ENCODE results near the gene NACC2. TPM values are rescaled to one million over a fixed set of nuclear protein-coding genes. Genes with fewer than 3 reads are reported as not detected.

Gene NACC2
- total and polyA plus RNA-seq, 9 of the 15 experiments (the other 6 are each of a cell fraction or from before 2014, with no cell fraction given): 0.70 to 25.1 (median 5.6) TPM

DNA sequence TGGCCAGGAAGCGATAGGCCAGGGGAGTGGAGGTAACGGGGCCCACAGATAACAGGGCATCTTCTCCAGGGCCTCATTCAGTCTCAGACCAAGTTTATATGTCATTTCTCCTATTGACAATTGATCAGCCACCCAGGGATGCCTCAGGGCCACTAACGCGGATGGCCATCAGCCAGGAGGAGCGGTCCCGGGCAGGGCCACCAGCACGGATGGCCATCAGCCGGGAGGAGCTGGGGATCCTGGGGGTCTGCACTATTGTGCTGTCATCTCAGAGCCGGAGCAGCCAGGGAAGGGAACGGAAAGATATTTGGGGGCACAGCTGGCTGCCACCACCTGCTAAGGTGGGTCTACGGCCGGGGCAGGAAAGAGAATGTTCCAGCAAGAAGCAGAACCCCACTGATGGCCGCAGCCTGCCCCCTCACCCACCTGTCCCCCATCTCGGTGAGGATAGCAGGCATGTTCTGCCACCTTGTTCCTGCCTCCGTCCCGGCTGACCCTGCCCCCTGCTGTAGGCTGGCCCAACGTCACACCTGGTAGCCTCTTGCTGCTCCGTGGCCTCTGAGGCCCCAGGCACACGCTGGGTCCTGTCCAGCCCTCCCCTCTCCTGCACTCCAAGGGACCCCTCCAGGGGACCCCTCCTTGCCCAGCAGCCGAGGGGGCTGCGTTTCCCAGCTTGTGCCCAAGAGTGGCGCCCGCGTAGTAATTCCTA, 112.4 kb downstream of the NACC2 start (continued):
- TF ChIP-seq, protein P1, sequence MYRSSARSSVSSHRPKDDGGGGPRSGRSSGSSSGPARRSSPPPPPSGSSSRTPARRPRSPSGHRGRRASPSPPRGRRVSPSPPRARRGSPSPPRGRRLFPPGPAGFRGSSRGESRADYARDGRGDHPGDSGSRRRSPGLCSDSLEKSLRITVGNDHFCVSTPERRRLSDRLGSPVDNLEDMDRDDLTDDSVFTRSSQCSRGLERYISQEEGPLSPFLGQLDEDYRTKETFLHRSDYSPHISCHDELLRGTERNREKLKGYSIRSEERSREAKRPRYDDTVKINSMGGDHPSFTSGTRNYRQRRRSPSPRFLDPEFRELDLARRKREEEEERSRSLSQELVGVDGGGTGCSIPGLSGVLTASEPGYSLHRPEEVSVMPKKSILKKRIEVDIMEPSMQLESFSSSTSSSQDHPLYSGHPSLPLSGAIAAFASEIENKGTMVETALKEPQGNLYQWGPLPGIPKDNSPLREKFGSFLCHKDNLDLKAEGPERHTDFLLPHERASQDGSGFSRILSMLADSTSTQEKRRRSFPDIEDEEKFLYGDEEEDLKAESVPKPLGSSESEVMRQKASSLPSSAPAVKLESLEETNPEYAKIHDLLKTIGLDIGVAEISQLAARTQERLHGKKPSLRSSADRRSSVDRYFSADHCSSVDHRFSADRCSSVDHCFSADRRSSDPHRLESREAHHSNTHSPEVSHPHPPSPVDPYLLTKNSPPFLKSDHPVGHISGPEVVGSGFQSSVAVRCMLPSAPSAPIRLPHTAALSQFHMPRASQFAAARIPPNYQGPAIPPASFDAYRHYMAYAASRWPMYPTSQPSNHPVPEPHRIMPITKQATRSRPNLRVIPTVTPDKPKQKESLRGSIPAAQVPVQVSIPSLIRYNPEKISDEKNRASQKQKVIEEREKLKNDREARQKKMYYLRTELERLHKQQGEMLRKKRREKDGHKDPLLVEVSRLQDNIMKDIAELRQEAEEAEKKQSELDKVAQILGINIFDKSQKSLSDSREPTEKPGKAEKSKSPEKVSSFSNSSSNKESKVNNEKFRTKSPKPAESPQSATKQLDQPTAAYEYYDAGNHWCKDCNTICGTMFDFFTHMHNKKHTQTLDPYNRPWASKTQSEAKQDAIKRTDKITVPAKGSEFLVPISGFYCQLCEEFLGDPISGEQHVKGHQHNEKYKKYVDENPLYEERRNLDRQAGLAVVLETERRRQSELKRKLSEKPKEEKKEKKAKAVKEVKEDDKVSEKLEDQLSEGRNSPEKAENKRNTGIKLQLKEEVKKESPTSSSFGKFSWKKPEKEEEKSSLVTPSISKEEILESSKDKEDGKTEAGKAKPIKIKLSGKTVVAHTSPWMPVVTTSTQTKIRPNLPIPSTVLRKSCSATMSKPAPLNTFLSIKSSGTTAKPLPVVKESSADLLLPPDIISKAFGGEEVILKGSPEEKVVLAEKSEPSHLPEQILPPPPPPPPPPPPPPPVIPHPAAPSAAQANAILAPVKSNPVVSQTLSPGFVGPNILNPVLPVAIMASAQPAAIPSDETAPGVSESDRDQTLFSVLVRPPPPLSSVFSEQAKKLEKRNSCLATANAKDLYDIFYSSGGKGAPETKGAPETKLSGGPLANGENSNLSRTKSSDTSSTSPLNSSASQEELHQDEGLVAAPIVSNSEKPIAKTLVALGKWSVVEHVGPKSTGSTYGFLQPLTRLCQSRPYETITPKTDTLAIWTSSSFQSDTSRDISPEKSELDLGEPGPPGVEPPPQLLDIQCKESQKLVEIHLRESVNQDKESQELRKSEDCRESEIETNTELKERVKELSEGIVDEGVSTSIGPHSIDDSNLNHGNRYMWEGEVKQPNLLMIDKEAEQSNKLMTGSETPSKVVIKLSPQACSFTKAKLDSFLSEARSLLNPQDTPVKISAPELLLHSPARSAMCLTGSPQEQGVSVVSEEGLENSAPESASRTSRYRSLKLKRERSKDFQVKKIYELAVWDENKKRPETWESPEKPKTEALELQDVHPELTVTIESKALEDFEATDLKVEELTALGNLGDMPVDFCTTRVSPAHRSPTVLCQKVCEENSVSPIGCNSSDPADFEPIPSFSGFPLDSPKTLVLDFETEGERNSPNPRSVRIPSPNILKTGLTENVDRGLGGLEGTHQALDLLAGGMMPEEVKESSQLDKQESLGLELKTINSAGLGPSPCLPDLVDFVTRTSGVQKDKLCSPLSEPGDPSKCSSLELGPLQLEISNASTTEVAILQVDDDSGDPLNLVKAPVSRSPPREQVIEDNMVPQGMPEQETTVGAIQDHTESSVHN (IDR thresholded peaks at IDR 0.05; ENCODE audit: borderline replicate concordance in 1 of 2, low read depth in 1 of 2): no peak
- TF ChIP-seq ZNF561 (CRISPR knock-in tag; conservative IDR thresholded peaks at IDR 0.05): no peak
- TF ChIP-seq, protein P2, sequence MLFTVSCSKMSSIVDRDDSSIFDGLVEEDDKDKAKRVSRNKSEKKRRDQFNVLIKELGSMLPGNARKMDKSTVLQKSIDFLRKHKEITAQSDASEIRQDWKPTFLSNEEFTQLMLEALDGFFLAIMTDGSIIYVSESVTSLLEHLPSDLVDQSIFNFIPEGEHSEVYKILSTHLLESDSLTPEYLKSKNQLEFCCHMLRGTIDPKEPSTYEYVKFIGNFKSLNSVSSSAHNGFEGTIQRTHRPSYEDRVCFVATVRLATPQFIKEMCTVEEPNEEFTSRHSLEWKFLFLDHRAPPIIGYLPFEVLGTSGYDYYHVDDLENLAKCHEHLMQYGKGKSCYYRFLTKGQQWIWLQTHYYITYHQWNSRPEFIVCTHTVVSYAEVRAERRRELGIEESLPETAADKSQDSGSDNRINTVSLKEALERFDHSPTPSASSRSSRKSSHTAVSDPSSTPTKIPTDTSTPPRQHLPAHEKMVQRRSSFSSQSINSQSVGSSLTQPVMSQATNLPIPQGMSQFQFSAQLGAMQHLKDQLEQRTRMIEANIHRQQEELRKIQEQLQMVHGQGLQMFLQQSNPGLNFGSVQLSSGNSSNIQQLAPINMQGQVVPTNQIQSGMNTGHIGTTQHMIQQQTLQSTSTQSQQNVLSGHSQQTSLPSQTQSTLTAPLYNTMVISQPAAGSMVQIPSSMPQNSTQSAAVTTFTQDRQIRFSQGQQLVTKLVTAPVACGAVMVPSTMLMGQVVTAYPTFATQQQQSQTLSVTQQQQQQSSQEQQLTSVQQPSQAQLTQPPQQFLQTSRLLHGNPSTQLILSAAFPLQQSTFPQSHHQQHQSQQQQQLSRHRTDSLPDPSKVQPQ (CRISPR knock-in tag; IDR thresholded peaks at IDR 0.05; ENCODE audit: borderline replicate concordance): no peak

All from K562 (cell line).